SW480 (cell line): Measurements from ENCODE around the gene FAM111B.

Experiments used
- DNase-seq: peaks from one replicate; pipeline ENCODE4 v3.0.0-alpha.2; 2016; ENCODE audit warnings: low spot score

FAM111B gene

DNA sequence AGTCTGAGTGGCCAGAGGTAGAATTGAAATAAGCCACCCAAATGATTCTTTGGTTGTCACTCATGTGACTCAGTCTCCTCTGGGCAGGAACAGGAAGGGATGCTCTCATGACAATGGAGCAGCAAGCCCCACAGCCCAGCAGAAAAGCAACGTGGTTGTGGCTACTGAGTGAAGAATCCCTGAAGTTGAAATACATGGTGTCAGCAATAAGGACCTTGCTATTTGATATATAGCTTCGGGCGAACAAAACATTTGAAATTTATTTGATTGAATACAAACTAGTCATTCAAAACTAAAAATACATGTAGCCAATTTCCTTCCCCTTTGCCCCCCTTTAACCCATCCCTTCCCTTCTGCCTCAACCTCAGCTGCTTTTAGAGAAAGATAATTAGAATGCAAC, 50.4 kb downstream of the FAM111B start:
- no peak for DNase-seq

DNA sequence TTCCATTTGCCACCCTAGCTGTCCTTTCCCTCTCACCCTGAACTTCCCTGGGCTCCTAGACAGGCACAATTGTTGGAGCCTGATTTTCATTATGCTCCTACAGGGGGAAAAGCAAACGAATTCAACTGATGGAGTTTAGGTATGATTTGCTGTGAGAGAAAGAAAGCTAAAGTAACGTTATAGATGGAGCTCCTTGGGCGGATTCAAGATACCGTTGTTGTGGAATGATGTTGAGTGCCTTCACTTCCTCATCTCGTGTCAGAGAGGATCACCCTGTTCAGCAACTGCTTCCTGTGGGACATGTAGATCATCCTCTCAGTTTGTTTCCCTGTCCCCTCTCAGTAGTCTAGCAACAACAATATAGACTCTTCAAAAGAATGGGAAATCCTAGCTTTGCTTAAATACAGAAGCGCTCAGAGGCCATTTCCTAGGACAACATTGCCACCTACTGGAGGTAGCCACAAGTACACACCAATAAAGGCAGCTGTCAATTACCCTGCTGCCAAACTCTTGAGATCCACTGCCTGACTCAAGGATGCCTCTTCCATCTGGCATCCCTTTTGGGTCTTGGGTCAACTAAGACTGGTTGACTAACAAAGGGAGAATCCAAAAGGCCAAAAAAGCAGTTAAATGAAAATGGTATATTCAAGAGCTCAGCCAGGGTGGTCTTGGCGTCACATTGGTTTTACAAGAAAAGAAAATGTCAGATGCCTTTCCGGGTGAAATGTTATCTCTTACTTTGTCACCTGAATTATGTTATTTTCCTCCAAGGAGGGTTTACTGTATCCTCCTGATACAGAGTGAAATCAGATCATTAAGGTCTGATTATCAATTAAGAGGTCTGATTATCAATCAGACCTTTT, 51.4 kb downstream of the FAM111B start:
- peak; percentile 71 for DNase-seq

DNA sequence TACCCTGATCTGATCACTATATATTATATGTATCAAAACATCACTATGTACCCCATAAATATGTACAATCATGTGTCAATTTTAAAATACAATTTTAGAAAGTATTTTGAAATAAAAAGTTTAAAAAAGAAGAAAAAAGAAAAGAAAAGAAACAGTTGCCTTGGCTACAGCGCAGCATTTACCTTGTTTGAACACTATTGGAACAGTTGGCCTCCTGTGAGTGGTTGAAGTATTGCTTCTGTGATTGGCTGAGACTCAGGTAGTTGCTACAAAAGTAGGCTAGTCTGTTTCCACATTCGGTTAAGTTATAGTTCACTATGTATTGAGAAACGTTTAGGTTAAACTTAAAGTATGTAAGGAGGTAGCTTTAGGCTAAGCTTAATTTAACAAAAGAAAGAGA, 57.0 kb downstream of the FAM111B start:
- no peak for DNase-seq

DNA sequence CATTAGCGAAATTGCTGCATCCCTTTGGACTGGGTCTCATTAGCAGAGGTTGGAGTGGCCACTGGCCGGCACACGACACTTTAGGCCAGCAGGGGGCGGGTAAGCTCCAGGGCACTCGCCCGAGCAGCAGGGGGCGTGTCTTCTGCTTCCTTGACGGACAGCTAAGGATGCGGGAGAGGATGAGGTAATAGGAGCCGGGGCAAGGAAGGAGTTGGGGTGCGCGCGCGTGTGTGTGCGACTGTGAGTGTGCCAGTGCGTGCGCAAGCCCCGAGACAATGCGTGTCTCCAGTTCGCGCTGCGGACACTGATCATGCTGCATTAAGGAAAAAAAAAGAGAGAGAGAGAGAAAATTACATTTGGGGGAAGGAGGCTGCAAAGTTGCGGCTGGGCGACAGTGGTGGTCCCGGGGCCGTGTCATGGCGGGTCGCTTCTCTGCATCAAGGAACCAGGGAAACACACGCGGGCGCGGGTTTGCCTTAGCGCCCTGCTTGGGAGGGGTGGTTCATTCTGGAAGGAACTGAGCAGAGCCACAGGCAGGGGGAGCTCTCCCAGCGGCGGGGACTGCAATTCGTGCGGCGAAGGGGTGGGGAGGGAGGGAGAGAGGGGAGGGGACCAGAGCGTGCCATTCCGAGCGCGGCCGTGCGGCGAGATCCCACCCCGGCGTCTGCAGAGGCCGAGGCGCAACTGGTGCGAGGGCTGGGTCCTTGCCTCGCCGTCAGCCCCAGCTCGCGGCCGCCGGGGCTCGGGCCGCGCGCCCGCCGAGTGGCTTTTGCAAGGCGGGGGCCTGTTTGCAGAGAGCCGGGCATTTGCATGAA, 64.7 kb downstream of the FAM111B start, which contains the start of gene DTX4:
DTX4 (plus strand) TSS at position 625 of the 815 bp plus-strand sequence. CDS start 464 bp downstream, outside the sequence.
- DNase-seq = peak; percentile 89

DNA sequence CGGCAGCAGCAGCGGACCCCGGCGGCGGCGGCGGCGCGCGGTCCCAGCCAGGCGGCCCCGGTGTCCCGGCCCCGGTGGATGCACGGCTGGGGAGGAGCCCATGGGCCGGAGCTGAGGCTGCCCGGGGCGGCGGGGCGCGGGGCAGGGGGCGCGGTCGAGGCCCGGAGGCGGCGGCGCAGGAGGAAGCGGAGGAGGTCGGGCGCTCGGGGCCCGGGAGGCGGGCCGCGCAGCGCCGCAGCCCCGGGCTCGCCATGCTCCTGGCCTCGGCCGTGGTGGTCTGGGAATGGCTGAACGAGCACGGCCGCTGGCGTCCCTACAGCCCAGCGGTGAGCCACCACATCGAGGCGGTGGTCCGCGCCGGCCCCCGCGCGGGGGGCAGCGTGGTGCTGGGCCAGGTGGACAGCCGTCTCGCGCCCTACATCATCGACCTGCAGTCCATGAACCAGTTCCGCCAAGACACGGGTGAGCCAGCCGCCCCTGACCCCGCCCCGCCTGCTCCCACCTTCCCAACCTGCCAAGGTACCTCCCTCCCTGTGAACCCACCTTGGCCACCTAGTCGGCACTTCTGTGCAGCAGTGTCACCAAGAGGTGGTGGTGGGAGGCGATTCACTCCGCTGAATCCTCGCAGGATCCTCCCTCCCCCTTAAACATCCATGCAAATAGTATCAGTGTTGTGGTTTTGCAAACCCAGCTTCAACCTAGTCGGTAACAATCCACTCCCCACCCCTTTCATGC, 65.5 kb downstream of the FAM111B start:
- no peak for DNase-seq

DNA sequence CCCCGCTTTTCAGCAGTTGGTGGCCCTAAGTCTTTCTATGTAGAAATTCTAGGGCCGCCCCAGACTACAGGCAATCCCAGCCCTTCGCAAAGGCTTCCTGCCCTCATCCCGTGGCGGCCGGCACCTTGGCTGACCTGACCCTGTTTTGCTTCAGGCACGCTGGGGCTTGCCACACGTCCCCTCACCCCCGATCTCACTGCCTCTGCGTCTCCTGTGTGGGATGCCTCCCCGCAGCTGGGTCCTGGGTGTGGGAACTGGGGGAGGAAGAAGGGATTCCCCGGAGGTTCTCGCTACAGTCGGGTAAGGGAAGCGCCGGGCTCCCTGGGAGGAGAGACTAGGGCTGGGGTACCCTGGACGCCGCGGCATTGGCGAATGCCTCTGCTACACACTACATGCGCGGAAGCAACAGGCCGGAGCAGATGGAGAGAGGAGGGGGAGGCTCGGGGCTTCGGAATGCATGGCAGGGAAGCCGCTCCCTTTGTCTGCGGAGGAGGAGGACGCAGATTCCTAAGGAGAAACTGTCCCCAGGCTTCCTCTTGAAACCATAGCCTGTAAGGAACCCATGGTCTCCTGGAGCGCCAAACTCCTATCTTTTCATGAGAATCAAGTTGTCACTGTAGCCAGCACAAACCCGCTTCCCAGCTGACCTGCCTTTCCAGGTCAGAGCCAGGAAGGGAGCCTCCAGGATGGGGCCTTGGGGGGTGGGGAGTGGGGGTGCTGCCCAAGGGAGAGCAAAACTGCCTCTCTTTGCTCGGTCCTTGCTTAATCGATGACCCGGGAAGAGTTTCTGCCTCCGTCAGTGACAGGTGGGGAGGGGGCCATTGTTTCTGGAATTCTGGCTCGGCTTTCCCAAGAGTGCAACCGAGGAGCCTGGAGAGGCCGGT, 66.3 kb downstream of the FAM111B start:
- peak; percentile 25 for DNase-seq

DNA sequence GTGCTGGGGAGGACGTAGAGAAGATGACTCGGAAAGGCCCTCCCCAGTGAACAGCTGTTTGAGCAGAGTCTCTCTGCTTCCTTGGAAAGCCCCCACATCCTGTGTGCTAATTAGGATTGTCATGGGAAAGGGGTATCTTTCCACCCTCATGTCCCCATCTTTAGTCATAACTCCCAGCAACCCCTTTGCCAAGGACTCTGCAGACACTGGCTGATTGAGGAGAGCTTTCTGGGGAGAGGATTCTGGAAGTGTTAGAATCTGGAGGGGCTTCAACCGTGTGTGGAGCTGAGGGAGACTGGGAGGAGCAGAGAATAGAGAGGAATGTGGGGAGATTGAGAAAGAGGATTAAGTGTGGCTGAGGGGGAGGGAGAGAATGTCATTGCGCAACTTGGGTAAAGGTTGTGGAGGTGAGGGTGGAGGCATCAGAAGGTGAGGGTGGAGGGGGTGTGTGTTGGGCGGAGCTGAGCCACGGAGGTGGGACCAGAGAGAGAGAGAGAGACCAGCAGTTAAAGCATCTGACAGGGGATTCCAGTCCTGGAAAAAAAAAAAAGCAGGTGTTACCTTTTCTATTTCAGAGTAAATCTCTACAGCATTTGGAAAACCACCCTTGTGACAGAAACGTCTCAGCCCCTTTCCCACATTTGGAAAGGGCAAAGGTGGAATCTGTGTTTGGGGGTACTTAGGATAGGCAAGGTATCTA, 67.1 kb downstream of the FAM111B start:
- DNase-seq = peak; percentile 70

DNA sequence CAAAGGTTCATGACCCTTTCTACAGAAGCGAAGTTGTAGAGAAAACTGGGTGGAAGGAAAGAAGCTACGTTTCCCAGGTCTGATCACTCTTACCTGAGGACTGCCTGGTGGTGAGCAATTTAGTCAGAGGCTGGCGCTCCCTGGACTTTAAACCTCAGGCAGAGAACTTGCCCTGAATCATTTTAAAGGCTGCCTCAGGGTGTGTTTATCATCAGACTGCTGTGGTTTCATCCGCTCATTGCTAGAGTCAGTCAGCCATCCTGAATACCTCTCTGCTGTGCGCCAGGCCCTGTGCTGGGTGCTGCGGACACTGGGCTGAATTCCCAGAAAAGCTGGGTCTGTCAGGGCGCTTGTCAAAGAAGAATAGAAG, 67.6 kb downstream of the FAM111B start:
- peak; percentile 74 for DNase-seq

DNA sequence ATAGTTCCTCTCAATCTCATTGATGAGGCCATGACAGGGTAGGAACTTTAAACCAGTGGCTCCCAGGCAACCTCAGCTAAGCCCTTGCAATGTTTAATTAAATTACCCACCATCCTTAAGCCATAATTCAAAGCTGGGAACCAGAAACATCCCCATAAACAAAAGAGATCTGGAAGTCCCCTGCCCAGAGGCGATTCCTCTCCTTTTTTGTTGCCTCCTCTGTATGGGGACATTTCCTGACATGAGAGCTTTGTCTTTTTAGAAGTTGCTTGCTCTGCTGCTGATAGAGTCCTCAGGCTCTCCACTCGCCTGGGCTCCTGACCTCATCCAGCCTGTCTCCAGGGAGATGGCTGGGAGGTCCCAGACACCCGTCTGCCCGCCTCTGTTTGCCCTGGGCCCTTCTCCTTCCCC, 68.1 kb downstream of the FAM111B start:
- no peak for DNase-seq

DNA sequence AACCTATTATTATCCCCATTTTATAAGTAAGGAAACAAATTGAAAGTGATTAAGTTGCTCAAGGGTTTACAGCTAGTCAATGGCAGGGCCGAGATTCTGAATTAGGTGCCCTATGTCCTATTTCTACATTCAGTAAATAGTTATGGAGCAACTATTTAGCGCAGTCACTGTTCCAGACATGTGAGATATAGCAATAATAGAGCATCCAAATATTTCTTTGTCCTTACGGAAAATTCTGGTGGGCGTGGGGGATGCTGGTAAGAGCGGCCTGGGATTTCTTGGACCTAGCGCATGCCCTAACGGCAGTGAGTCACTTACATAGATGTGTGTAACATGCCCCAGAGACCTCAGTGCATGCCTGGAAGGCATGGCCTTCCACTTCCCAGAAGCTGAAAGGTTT, 69.3 kb downstream of the FAM111B start:
- DNase-seq = no peak
